Osteoblast (primary cell): ENCODE results near the gene MYO10. TPM values are rescaled to one million over a fixed set of nuclear protein-coding genes. Genes with fewer than 3 reads are reported as not detected.

ENCODE experiments used
- DNase-seq: peaks from one replicate; pipeline ENCODE4 v3.0.0; 2011; ENCODE audit warnings: low spot score, mixed read lengths; ENCODE audit not compliant: insufficient read length; ENCODE audit errors: missing footprints
- H2AFZ ChIP-seq: 2 replicates; pipeline ENCODE4 v1.6.0; 2011; ENCODE audit warnings: mild to moderate bottlenecking, low read length
- H3K27ac ChIP-seq: 2 replicates; pipeline ENCODE4 v1.5.1; 2011; ENCODE audit warnings: mild to moderate bottlenecking, low read depth, low read length, moderate library complexity
- H3K27me3 ChIP-seq: 2 replicates; pipeline ENCODE4 v1.6.0; 2012; ENCODE audit warnings: mild to moderate bottlenecking, control low read depth, inconsistent platforms, low read length, moderate library complexity; ENCODE audit not compliant: insufficient read depth
- H3K36me3 ChIP-seq: 2 replicates; pipeline ENCODE4 v1.5.1; 2011; ENCODE audit warnings: mild to moderate bottlenecking, low read length, control low read depth, moderate library complexity; ENCODE audit not compliant: insufficient read depth
- H3K4me1 ChIP-seq: 2 replicates; pipeline ENCODE4 v1.5.1; 2011; ENCODE audit warnings: mild to moderate bottlenecking, low read length, control low read depth, moderate library complexity; ENCODE audit not compliant: insufficient read depth
- H3K4me2 ChIP-seq: 2 replicates; pipeline ENCODE4 v1.6.0; 2011; ENCODE audit warnings: mild to moderate bottlenecking, low read length; ENCODE audit not compliant: insufficient read depth
- H3K4me3 ChIP-seq: fragments of 200-600 bp; sonication (generic); 3 replicates; pipeline ENCODE4 v1.5.1; 2012; ENCODE audit warnings: mild to moderate bottlenecking, low read length, inconsistent platforms; ENCODE audit not compliant: insufficient read depth
- H3K79me2 ChIP-seq: 2 replicates; pipeline ENCODE4 v1.6.0; 2012; ENCODE audit warnings: mild to moderate bottlenecking, low read length, control low read depth, inconsistent platforms; ENCODE audit not compliant: insufficient read depth
- H3K9me3 ChIP-seq: 2 replicates; pipeline ENCODE4 v1.5.1; 2011; ENCODE audit warnings: low read depth, low read length, control low read depth
- H4K20me1 ChIP-seq: 2 replicates; pipeline ENCODE4 v1.6.0; 2012; ENCODE audit warnings: mild to moderate bottlenecking, low read length, control low read depth; ENCODE audit not compliant: insufficient read depth
- CTCF ChIP-seq: IDR thresholded peaks from 2 replicates; pipeline ENCODE4 v1.5.1; 2011; ENCODE audit warnings: mild to moderate bottlenecking, low read depth, low read length, moderate library complexity; ENCODE audit errors: extremely low read depth
- total RNA-seq: library from RNA; depleted of rRNA; stranded (reverse); fragments of >200 nt; gene quantifications from 2 replicates; pipeline ENCODE4 v1.2.3, GENCODE V29; 2012

Gene MYO10
- total RNA-seq, 1 donor, result 40.9 TPM

DNA sequence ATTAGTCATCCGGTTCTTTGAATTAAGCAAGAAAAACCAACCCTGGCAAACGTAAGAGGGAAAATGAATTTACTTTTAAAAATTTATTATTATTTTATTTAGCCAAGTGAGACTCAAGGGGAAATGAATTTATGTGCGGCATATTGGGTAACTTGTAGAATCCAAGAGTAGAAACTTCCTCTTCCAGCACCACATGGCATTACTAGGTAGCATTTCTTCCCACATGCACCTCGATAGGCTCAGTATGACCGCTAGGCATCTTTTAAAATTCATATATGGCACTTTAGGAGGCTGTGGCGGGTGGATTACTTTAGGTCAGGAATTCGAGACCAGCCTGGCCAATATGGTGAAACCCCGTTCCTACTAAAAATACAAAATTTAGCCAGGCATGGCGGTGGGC is 17.6 kb upstream of the MYO10 start:
- DNase-seq, result peak; percentile 18
- no peak overlapping the region for H3K4me3 ChIP-seq
- TF ChIP-seq CTCF, result no peak
- H3K27ac ChIP-seq, result no peak overlapping the region
- H3K36me3 ChIP-seq, result no peaks in the 10 kb centered on the region
- peaks cover 10% of the 10 kb centered on the region for H3K4me1 ChIP-seq
- H3K79me2 ChIP-seq, result no peaks in the 10 kb centered on the region
- H4K20me1 ChIP-seq, result no peaks in the 10 kb centered on the region
- no peak overlapping the region for H2AFZ ChIP-seq
- no peaks in the 10 kb centered on the region for H3K27me3 ChIP-seq
- no peak overlapping the region for H3K4me2 ChIP-seq
- H3K9me3 ChIP-seq, result no peaks in the 10 kb centered on the region

- Histone ChIP-seq H4K20me1 (no peaks in the 10 kb centered on the region), H2AFZ (no peak overlapping the region), H3K79me2 (no peaks in the 10 kb centered on the region), H3K4me1 (peaks cover 6% of the 10 kb centered on the region), H3K4me3 (no peak overlapping the region), H3K36me3 (no peaks in the 10 kb centered on the region), H3K9me3 (no peaks in the 10 kb centered on the region), H3K27me3 (no peaks in the 10 kb centered on the region), H3K27ac (no peak overlapping the region), H3K4me2 (no peak overlapping the region)
- peak; percentile 62 for DNase-seq
- TF ChIP-seq CTCF, result no peak
Observed at GRCh38 chr5:16952968-16953671, 17.0 kb upstream of the MYO10 start.

DNA sequence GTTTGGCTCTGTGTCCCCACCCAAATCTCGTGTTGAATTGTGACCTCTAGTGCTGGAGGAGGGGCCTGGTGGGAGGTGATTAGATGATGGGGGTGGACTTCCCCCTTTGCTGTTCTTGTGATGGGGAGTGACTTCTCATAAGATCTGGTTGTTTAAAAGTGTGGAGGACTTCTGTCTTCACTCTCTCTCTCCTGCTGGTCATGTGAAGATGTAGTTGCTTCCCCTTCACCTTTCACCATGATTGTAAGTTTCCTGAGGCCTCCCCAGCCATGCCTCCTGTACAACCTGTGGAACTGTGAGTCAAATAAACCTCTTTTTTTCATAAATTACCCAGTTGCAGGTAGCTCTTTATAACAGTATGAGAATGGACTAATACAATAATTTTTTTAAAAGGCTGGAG is 10.6 kb upstream of the MYO10 start:
- Histone ChIP-seq H3K27me3 (no peaks in the 10 kb centered on the region), H3K9me3 (no peaks in the 10 kb centered on the region), H3K4me2 (no peak overlapping the region), H3K79me2 (no peaks in the 10 kb centered on the region), H3K4me3 (no peak overlapping the region), H4K20me1 (no peaks in the 10 kb centered on the region), H3K4me1 (no peaks in the 10 kb centered on the region), H3K36me3 (no peaks in the 10 kb centered on the region), H2AFZ (no peak overlapping the region), H3K27ac (no peak overlapping the region)
- no peak for TF ChIP-seq CTCF
- DNase-seq, result no peak

DNA sequence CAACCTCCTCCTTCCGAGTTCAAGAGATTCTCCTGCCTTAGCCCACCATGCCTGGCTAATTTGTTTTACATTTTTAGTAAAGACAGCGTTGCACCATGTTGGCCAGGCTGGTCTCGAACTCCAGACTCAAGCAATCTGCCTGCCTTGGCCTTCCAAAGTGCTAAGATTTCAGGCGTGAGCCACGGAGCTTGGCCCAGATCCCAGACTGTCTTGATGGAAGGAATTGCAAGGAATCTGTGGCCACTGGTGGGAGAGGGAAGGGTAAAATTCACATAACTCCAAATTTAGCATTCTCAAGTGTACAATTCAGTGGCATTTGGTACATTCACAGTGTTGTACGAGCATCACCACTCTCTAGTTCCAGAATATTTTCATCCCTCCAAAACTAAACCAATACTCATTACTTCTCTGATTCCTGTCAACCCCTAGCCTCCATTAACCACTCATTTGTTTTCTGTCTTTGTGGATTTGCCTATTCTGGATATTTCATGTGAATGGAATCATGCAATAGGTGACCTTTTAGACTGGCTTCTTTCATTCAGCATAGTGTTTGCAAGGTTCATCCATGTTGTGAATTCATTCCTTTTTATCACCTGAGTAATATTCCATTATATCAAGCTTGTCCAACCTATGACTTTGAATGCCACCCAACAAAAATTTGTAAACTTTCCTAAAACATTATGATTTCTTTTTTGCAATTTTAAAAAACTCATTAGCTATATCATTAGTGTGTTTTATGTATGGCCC is 8.9 kb upstream of the MYO10 start:
- Histone ChIP-seq H3K4me1 (no peaks in the 10 kb centered on the region), H3K36me3 (no peaks in the 10 kb centered on the region), H3K9me3 (no peaks in the 10 kb centered on the region), H4K20me1 (no peaks in the 10 kb centered on the region), H2AFZ (no peak overlapping the region), H3K27me3 (no peaks in the 10 kb centered on the region), H3K79me2 (no peaks in the 10 kb centered on the region), H3K27ac (no peak overlapping the region), H3K4me3 (no peak overlapping the region), H3K4me2 (no peak overlapping the region)
- no peak for DNase-seq
- no peak for TF ChIP-seq CTCF
